ENCODE results near the gene KCNJ14.

GRCh38 chr19:48502350-48503018, 47.1 kb downstream of the KCNJ14 start:
- TF ChIP-seq CTCF (IDR thresholded peaks at IDR 0.05): no peak
- no peak for TF ChIP-seq POLR2A (IDR thresholded peaks at IDR 0.05)
